NCI-H1092 (cell line): ENCODE measurements around the gene C6orf52.
"Not testable (repeated sequence)": the region's sequence is repeated elsewhere in the genome, so short reads cannot be mapped to it uniquely, and the experiment has no call there.

ENCODE experiments used
- DNase-seq: peaks from one replicate; lab custom pipeline; 2025; lab: John Stamatoyannopoulos, UW

C6orf52 gene

GRCh38 chr6:10694302-10695085 lies at the start of gene C6orf52, which contains the start of gene PAK1IP1:
Gene C6orf52, minus strand, starts transcription at chr6:10694616. Its CDS starts 7,066 bp downstream, at chr6:10687550.
Gene PAK1IP1, plus strand, starts transcription at chr6:10694972. Its CDS starts 14 bp downstream, at chr6:10694986.
- peak; percentile 76 for DNase-seq

- no peak for DNase-seq
Observed at GRCh38 chr6:10743515-10743914, 49.1 kb upstream of the C6orf52 start.

GRCh38 chr6:10742251-10742650 lies 47.8 kb upstream of the C6orf52 start:
- no peak for DNase-seq

GRCh38 chr6:10741643-10742042 lies 47.2 kb upstream of the C6orf52 start:
- DNase-seq: not testable (repeated sequence)

- DNase-seq: no peak
Observed at GRCh38 chr6:10740061-10740460, 45.6 kb upstream of the C6orf52 start.

GRCh38 chr6:10736731-10737130 lies 42.3 kb upstream of the C6orf52 start:
- DNase-seq: no peak

- no peak for DNase-seq
Observed at GRCh38 chr6:10733863-10734262, 39.4 kb upstream of the C6orf52 start.

GRCh38 chr6:10733151-10733715 lies 38.8 kb upstream of the C6orf52 start:
- DNase-seq: no peak

GRCh38 chr6:10730254-10730653 lies 35.8 kb upstream of the C6orf52 start:
- DNase-seq: no peak

GRCh38 chr6:10725716-10726115 lies 31.3 kb upstream of the C6orf52 start:
- no peak for DNase-seq

- no peak for DNase-seq
Observed at GRCh38 chr6:10725044-10725443, 30.6 kb upstream of the C6orf52 start.

GRCh38 chr6:10723567-10723881 lies 29.1 kb upstream of the C6orf52 start:
- no peak for DNase-seq

GRCh38 chr6:10722820-10723566 lies 28.6 kb upstream of the C6orf52 start, which contains the start of gene TMEM14C:
Gene TMEM14C, plus strand, starts transcription at chr6:10723070. Its CDS starts 1,544 bp downstream, at chr6:10724614.
- DNase-seq: peak; percentile 84

- DNase-seq: no peak
Observed at GRCh38 chr6:10722570-10722819, 28.1 kb upstream of the C6orf52 start.

GRCh38 chr6:10721850-10722569 lies 27.6 kb upstream of the C6orf52 start:
- no peak for DNase-seq

GRCh38 chr6:10720960-10721849 lies 26.8 kb upstream of the C6orf52 start:
- DNase-seq: not testable (repeated sequence)

GRCh38 chr6:10720265-10720959 lies 26.0 kb upstream of the C6orf52 start:
- peak; percentile 6 for DNase-seq

- DNase-seq: no peak
Observed at GRCh38 chr6:10719964-10720264, 25.5 kb upstream of the C6orf52 start.

- no peak for DNase-seq
Observed at GRCh38 chr6:10719296-10719963, 25.0 kb upstream of the C6orf52 start.

- DNase-seq: no peak
Observed at GRCh38 chr6:10713962-10714361, 19.5 kb upstream of the C6orf52 start.
